ES-I3 (cell line): ENCODE measurements around the gene CADM2.

Source experiments
- H3K36me3 ChIP-seq: 2 replicates; pipeline ENCODE4 v1.6.1; 2013; ENCODE audit warnings: mild to moderate bottlenecking, low read length, control low read depth, moderate library complexity; ENCODE audit not compliant: insufficient read depth
- H3K4me1 ChIP-seq: 2 replicates; pipeline ENCODE4 v1.6.1; 2013; ENCODE audit warnings: mild to moderate bottlenecking, control low read depth, low read length; ENCODE audit not compliant: insufficient read depth
- H3K9ac ChIP-seq: 2 replicates; pipeline ENCODE4 v1.6.1; 2013; ENCODE audit warnings: low read depth, mild to moderate bottlenecking, low read length, moderate library complexity
- H3K9me3 ChIP-seq: 2 replicates; pipeline ENCODE4 v1.6.1; 2013; ENCODE audit warnings: mild to moderate bottlenecking, low read length, moderate library complexity; ENCODE audit not compliant: control insufficient read depth, insufficient read depth

Gene CADM2

DNA sequence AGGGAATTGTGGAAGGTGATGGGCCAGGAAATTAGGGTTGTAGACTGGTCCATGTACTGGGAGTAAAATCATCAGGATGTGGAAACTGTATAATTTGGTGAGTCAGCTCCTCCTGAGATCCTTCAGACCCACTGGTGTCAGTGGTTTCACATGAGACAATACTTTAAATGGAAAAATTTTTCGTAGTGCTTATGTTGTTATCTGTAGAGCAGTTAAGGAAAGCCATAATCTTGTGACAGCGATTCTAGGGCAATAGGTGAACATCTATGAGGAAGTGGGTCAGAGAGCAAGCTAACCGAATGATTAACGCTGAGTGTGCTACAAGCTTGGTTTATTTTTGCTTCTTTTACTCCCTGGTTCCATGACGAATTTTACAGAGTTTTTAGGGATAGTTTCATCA is 200.6 kb downstream of the CADM2 start:
- no peaks in the 10 kb centered on the region for H3K9me3 ChIP-seq
- no peaks in the 10 kb centered on the region for H3K36me3 ChIP-seq
- H3K4me1 ChIP-seq, result 0 out of 2 replicates have a peak, but pooled peaks cover 2% of the 10 kb centered on the region
- no peak overlapping the region for H3K9ac ChIP-seq

DNA sequence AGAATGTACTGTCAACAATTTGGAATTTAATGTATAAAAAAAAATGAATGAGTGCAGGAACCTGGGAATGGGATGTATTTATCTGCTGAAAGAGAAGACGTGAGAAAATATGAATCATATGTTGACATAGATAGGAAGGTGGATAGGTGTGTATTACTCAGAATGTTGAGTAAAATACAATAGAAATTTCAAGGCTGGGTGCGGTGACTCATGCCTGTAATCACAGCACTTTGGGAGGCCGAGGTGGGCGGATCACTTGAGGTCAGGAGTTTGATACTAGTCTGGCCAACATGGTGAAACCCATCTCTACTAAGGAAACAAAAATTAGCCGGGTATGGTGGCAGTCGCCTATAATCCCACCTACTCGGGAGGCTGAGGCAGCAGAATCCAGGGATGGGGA is 202.8 kb downstream of the CADM2 start:
- Histone ChIP-seq H3K4me1 (0 out of 2 replicates have a peak, but pooled peaks cover 4% of the 10 kb centered on the region), H3K9ac (no peak overlapping the region), H3K9me3 (no peaks in the 10 kb centered on the region), H3K36me3 (no peaks in the 10 kb centered on the region)

DNA sequence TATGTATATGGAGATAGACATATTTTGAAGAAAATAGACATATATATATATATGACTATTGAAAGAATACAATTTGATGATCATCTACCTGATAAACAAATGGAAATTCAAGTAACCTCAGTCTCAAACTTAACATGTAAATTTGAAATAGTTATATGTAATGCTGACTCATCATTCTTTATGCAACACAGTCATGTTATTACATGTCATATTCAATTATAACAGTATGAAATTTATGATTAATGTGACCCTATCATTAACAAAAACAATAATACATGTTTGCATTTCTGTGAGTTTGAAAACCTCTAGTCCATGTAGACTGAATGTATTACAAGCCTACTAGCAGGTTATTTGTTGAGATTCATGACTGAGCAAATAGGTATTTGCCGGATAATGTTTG is 204.1 kb downstream of the CADM2 start:
- H3K36me3 ChIP-seq, result no peaks in the 10 kb centered on the region
- no peak overlapping the region for H3K9ac ChIP-seq
- no peaks in the 10 kb centered on the region for H3K9me3 ChIP-seq
- H3K4me1 ChIP-seq, result 0 out of 2 replicates have a peak, but pooled peaks cover 4% of the 10 kb centered on the region

GRCh38 chr3:85164436-85164835 is 205.6 kb downstream of the CADM2 start:
- no peaks in the 10 kb centered on the region for H3K9me3 ChIP-seq
- H3K9ac ChIP-seq, result no peak overlapping the region
- no peaks in the 10 kb centered on the region for H3K36me3 ChIP-seq
- 0 out of 2 replicates have a peak, but pooled peaks cover 4% of the 10 kb centered on the region for H3K4me1 ChIP-seq

DNA sequence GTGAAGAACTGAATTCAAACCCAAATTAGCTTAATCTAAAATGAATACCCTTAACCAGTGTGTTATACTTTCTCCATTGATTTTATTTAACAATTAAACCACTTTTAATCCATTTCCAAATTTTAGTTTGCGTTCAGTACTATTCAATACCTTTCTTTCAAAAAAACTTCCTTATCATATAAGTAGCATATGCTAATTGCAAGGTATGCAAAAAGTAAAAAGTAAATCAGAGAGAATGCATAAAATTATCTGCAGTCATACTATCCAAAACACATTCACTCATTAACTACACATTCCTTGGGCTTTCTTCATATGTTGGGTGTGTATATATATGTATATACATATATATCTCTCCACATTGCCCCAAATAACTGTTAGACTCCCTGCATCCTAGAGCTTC is 208.8 kb downstream of the CADM2 start:
- H3K4me1 ChIP-seq, result 0 out of 2 replicates have a peak, but pooled peaks cover 4% of the 10 kb centered on the region
- no peaks in the 10 kb centered on the region for H3K9me3 ChIP-seq
- H3K9ac ChIP-seq, result no peak overlapping the region
- no peaks in the 10 kb centered on the region for H3K36me3 ChIP-seq

- Histone ChIP-seq H3K4me1 (no peaks in the 10 kb centered on the region), H3K36me3 (no peaks in the 10 kb centered on the region), H3K9me3 (no peaks in the 10 kb centered on the region), H3K9ac (no peak overlapping the region)
Observed at GRCh38 chr3:85170646-85171045, 211.9 kb downstream of the CADM2 start.

GRCh38 chr3:85171976-85172375 is 213.2 kb downstream of the CADM2 start:
- no peak overlapping the region for H3K9ac ChIP-seq
- H3K9me3 ChIP-seq, result no peaks in the 10 kb centered on the region
- no peaks in the 10 kb centered on the region for H3K36me3 ChIP-seq
- no peaks in the 10 kb centered on the region for H3K4me1 ChIP-seq

DNA sequence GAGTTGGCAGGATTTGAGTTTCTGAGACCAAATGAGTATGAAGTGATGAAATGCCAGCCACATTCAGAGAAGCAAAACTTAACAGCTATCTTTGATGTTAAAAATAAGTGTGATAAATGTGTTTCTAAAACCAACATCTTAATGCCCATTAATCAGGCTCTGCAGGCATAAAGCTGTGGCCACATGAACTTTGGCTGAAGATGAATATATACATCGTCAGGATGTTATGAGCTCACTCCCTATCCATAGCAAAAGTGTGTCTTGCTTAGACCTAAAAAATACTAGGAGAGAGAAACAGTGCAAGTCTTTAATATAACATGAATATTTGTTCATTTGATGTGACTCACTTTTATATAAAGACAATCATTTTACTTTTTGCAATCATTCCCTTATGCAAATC is 218.0 kb downstream of the CADM2 start:
- Histone ChIP-seq H3K9me3 (no peaks in the 10 kb centered on the region), H3K36me3 (no peaks in the 10 kb centered on the region), H3K4me1 (no peaks in the 10 kb centered on the region), H3K9ac (no peak overlapping the region)

- H3K36me3 ChIP-seq, result no peaks in the 10 kb centered on the region
- H3K9me3 ChIP-seq, result no peaks in the 10 kb centered on the region
- H3K4me1 ChIP-seq, result no peaks in the 10 kb centered on the region
- H3K9ac ChIP-seq, result no peak overlapping the region
Observed at GRCh38 chr3:85182975-85183752, 224.4 kb downstream of the CADM2 start.

- no peak overlapping the region for H3K9ac ChIP-seq
- no peaks in the 10 kb centered on the region for H3K36me3 ChIP-seq
- no peaks in the 10 kb centered on the region for H3K9me3 ChIP-seq
- H3K4me1 ChIP-seq, result no peaks in the 10 kb centered on the region
Observed at GRCh38 chr3:85185495-85185894, 226.7 kb downstream of the CADM2 start.

DNA sequence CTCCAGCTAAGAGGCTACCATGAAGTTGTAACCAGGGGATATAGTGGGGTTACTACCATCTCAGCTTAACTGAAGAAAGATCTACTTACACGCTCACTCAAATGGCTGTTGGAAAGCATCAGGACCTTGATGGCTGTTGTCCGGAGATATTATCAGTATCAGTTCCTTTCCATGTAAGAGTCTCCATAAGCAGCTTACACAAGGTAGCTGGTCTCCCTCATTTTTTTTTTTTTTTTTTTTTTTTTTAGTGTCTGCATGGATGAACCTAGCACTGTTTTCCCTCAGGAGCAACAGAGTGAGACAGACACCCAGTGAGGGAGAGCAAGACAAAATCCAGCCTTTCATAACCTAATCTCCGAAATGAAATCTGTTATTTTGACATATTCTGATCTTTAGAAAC is 230.9 kb downstream of the CADM2 start:
- H3K4me1 ChIP-seq, result no peaks in the 10 kb centered on the region
- no peaks in the 10 kb centered on the region for H3K9me3 ChIP-seq
- H3K9ac ChIP-seq, result no peak overlapping the region
- H3K36me3 ChIP-seq, result no peaks in the 10 kb centered on the region

DNA sequence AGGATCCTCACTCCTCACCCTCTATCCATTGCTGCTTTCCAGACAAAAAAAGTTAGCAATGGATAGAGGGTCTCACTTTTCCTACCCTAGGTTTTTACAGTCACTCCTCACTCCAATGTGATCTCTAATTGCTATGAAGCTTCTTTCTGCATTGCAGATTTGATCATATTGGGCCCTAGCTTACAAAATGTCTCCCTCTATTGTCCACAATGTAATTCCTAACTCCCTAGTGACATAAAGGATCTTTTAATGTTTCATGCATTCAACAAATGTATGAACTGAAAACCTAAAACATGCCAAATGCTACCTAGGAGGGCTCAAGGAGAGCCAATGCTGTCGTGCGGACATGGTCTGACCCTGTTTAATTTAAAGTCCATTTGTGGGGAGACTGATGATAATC is 234.8 kb downstream of the CADM2 start:
- Histone ChIP-seq H3K9me3 (no peaks in the 10 kb centered on the region), H3K4me1 (no peaks in the 10 kb centered on the region), H3K36me3 (no peaks in the 10 kb centered on the region), H3K9ac (no peak overlapping the region)

DNA sequence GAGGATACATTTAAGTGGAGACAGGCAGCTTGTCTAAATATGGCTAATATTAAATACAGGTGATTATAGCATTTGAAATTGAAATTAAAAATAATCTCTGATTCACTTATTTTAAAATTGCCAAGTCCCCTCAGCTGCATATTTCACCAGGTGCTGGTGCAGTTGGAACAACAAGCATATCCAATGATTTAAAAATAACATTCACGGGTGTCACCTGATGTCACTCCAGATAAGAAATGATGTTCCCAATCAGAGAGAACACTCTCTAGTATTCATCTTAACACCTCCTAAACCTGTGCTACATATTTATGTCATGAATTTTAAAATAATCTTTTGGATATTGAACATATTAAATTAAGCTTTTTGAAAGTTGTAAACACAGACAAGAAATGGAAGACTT is 249.9 kb downstream of the CADM2 start:
- H3K4me1 ChIP-seq, result no peaks in the 10 kb centered on the region
- H3K9ac ChIP-seq, result no peak overlapping the region
- H3K9me3 ChIP-seq, result no peaks in the 10 kb centered on the region
- no peaks in the 10 kb centered on the region for H3K36me3 ChIP-seq

GRCh38 chr3:85210540-85210939 is 251.8 kb downstream of the CADM2 start:
- H3K36me3 ChIP-seq, result no peaks in the 10 kb centered on the region
- H3K9ac ChIP-seq, result no peak overlapping the region
- H3K4me1 ChIP-seq, result no peaks in the 10 kb centered on the region
- no peaks in the 10 kb centered on the region for H3K9me3 ChIP-seq

DNA sequence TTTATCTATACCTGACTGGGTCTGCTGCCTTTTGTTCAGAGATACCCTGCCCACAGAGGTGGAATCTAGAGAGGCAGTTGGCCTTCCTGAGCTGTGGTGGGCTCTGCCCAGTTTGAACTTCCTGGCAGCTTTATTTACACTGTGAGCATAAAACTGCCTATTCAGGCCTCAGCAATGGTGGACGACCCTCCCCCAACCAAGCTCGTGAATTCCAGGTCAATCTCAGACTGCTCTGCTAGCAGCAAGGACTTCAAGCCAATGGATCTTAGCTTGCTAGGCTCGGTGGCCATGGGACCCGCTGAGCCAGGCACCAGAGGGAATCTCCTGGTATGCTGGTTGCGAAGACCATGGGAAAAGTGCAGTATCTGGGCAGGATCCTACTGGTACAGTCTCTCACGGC is 270.2 kb downstream of the CADM2 start:
- no peaks in the 10 kb centered on the region for H3K36me3 ChIP-seq
- no peaks in the 10 kb centered on the region for H3K9me3 ChIP-seq
- peaks cover 3% of the 10 kb centered on the region; the same call in 1 of the 2 replicates for H3K4me1 ChIP-seq
- no peak overlapping the region for H3K9ac ChIP-seq
